Measurements from ENCODE around the gene RIC8B.

The RIC8B gene

GRCh38 chr12:106868982-106869700, 94.7 kb downstream of the RIC8B start:
- DNase-seq (ENCODE audit: low read depth) = no peak

- no peak for DNase-seq (ENCODE audit: low read depth)
These were observed 95.6 kb downstream of the RIC8B start for GRCh38 chr12:106870116-106870515.

GRCh38 chr12:106871477-106871876, 97.0 kb downstream of the RIC8B start:
- no peak for DNase-seq (ENCODE audit: low read depth)

- no peak for DNase-seq (ENCODE audit: low read depth)
These were observed 99.5 kb downstream of the RIC8B start for GRCh38 chr12:106873983-106874382.

- DNase-seq (ENCODE audit: low read depth) = no peak
These were observed 104.3 kb downstream of the RIC8B start for GRCh38 chr12:106878804-106879203.

GRCh38 chr12:106879612-106880011, 105.1 kb downstream of the RIC8B start:
- no peak for DNase-seq (ENCODE audit: low read depth)

GRCh38 chr12:106883426-106883825, 108.9 kb downstream of the RIC8B start:
- DNase-seq (ENCODE audit: low read depth) = no peak

- DNase-seq (ENCODE audit: low read depth) = no peak
These were observed 110.5 kb downstream of the RIC8B start for GRCh38 chr12:106885026-106885425.

- DNase-seq (ENCODE audit: low read depth) = no peak
These were observed 111.2 kb downstream of the RIC8B start for GRCh38 chr12:106885541-106886249.

GRCh38 chr12:106886932-106887331, 112.5 kb downstream of the RIC8B start:
- no peak for DNase-seq (ENCODE audit: low read depth)

GRCh38 chr12:106888348-106888970, 114.0 kb downstream of the RIC8B start:
- no peak for DNase-seq (ENCODE audit: low read depth)

- DNase-seq (ENCODE audit: low read depth) = no peak
These were observed 114.8 kb downstream of the RIC8B start for GRCh38 chr12:106889326-106889725.

- DNase-seq (ENCODE audit: low read depth) = no peak
These were observed 115.6 kb downstream of the RIC8B start for GRCh38 chr12:106889950-106890626.

GRCh38 chr12:106892075-106892474, 117.6 kb downstream of the RIC8B start:
- DNase-seq (ENCODE audit: low read depth) = no peak

GRCh38 chr12:106893451-106893850, 119.0 kb downstream of the RIC8B start:
- DNase-seq (ENCODE audit: low read depth) = no peak

GRCh38 chr12:106894774-106895173, 120.3 kb downstream of the RIC8B start:
- DNase-seq (ENCODE audit: low read depth) = no peak

- no peak for DNase-seq (ENCODE audit: low read depth)
These were observed 122.1 kb downstream of the RIC8B start for GRCh38 chr12:106896603-106897002.

- DNase-seq (ENCODE audit: low read depth) = no peak
These were observed 122.6 kb downstream of the RIC8B start for GRCh38 chr12:106897082-106897481.

- no peak for DNase-seq (ENCODE audit: low read depth)
These were observed 123.8 kb downstream of the RIC8B start for GRCh38 chr12:106897981-106898901.

GRCh38 chr12:106900554-106900953, 126.1 kb downstream of the RIC8B start:
- no peak for DNase-seq (ENCODE audit: low read depth)

GRCh38 chr12:106901276-106901675, 126.8 kb downstream of the RIC8B start:
- DNase-seq (ENCODE audit: low read depth) = no peak

GRCh38 chr12:106902053-106902452, 127.6 kb downstream of the RIC8B start:
- no peak for DNase-seq (ENCODE audit: low read depth)
